ENCODE results near the gene IQCN.
A peak's percentile ranks its signal among the peaks of the same experiment; 100 is the strongest.

IQCN gene

DNA sequence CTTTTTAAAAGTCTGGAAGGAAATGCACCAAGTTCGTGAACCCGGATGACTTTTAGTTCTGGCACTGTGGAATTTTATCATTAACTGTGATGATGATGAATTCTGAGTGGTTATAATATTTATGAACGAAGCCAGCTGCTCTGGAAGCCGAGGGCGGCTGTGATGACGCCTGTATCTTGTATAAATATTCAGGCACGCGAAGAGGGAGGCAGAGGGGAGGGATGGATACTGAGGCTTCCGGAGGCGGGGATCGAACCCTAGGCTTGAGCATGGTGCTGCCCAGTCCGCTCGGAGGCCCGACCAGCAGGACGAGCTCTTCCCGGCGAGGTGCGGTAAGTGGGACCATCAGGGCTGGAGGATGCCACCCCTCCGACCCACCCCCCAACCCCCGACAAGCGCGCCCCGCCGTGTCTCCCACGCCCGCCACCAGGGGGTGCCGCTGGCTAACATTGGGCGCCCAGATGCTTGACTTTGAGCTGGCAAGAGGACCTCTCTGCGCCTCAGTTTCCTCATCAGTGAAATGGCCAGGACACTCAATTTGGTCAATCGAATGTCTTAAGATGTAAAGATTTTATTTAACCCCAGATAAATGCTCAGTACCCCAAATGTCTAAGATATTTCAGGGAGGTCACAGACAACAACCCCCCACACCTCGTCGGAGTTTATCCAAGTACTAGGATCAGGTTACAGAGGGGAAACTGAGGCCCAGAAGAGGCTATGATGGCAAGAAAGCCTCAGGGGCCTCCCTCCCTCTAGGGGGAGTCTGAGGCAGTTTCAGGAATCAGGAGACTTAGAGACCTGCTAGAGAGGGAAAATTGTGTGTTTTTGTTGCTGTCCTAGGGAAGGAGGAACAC lies 65.9 kb downstream of the IQCN start:
- peak; percentile 47 for DNase-seq
